SIG-M5 treated with dmso at 0.1 percent for 504 hours (cell line): Measurements from ENCODE around the gene FLT4.
"Not testable (repeated sequence)": the region's sequence is repeated elsewhere in the genome, so short reads cannot be mapped to it uniquely, and the experiment has no call there.

ENCODE experiments used
- DNase-seq: peaks from one replicate; lab custom pipeline; 2025; ENCODE audit not compliant: unreplicated experiment; lab: John Stamatoyannopoulos, UW

The FLT4 gene

GRCh38 chr5:180649297-180650039 is at the start of gene FLT4:
TSS of gene FLT4 (minus strand) at chr5:180649600. CDS start at chr5:180649545, 55 bp downstream.
- no peak for DNase-seq

- DNase-seq = no peak
Observed at GRCh38 chr5:180699042-180699441, 49.6 kb upstream of the FLT4 start.

- DNase-seq = no peak
Observed at GRCh38 chr5:180696116-180696515, 46.7 kb upstream of the FLT4 start.

GRCh38 chr5:180692429-180692828 is 43.0 kb upstream of the FLT4 start:
- DNase-seq = no peak

- no peak for DNase-seq
Observed at GRCh38 chr5:180691046-180691445, 41.6 kb upstream of the FLT4 start.

- no peak for DNase-seq
Observed at GRCh38 chr5:180690562-180690961, 41.2 kb upstream of the FLT4 start.

GRCh38 chr5:180689775-180690174 is 40.4 kb upstream of the FLT4 start:
- DNase-seq = no peak

GRCh38 chr5:180689071-180689694 is 39.8 kb upstream of the FLT4 start:
- no peak for DNase-seq

- no peak for DNase-seq
Observed at GRCh38 chr5:180688330-180689070, 39.1 kb upstream of the FLT4 start.

- DNase-seq = not testable (repeated sequence)
Observed at GRCh38 chr5:180686799-180687198, 37.4 kb upstream of the FLT4 start.

GRCh38 chr5:180684623-180685161 is 35.3 kb upstream of the FLT4 start:
- DNase-seq = no peak

GRCh38 chr5:180683220-180683922 is 34.0 kb upstream of the FLT4 start:
- DNase-seq = no peak

GRCh38 chr5:180682560-180682959 is 33.2 kb upstream of the FLT4 start:
- no peak for DNase-seq

- DNase-seq = not testable (repeated sequence)
Observed at GRCh38 chr5:180682008-180682407, 32.6 kb upstream of the FLT4 start.

GRCh38 chr5:180678319-180678718 is 28.9 kb upstream of the FLT4 start:
- not testable (repeated sequence) for DNase-seq

GRCh38 chr5:180675036-180675635 is 25.7 kb upstream of the FLT4 start:
- DNase-seq = no peak

- not testable (repeated sequence) for DNase-seq
Observed at GRCh38 chr5:180674090-180674475, 24.7 kb upstream of the FLT4 start.

GRCh38 chr5:180673371-180674089 is 24.1 kb upstream of the FLT4 start:
- no peak for DNase-seq

- not testable (repeated sequence) for DNase-seq
Observed at GRCh38 chr5:180671958-180672524, 22.6 kb upstream of the FLT4 start.
